Measurements from ENCODE around the gene CAPN15.

- TF ChIP-seq POLR2AphosphoS5 (IDR thresholded peaks at IDR 0.05; ENCODE audit: low read depth, low read length) (no peak), REST (IDR thresholded peaks at IDR 0.05; ENCODE audit: insufficient read depth in 1 of 2, low read depth in 2 of 2, low read length in 2 of 2) (no peak), TAF1 (IDR thresholded peaks at IDR 0.05; ENCODE audit: borderline replicate concordance, insufficient read depth, low read length) (no peak)
These were observed 9.2 kb downstream of the CAPN15 start for GRCh38 chr16:536746-537145.

Data from PFSK-1 (cell line).